ENCODE data around the gene RXRA. TPM values are rescaled to one million over a fixed set of nuclear protein-coding genes. Genes with fewer than 3 reads are reported as not detected.

Gene RXRA
- total and polyA plus RNA-seq, 10 of the 15 experiments (the other 5 are each of a cell fraction or from before 2014, with no cell fraction given): 0.89 to 36.8 (median 11.1) TPM

- TF ChIP-seq SKIL (IDR thresholded peaks at IDR 0.05; ENCODE audit: low read depth, poor library complexity, severe bottlenecking): no peak
- no peak for TF ChIP-seq SRF (IDR thresholded peaks at IDR 0.05; ENCODE audit: low read depth in 2 of 2, low read length in 2 of 2)
- TF ChIP-seq JUND (IDR thresholded peaks at IDR 0.05; ENCODE audit: low read depth, low read length): no peak
- no peak for TF ChIP-seq GABPA (IDR thresholded peaks at IDR 0.05; ENCODE audit: low read depth)
- no peak for TF ChIP-seq POU2F2 (IDR thresholded peaks at IDR 0.05; ENCODE audit: borderline replicate concordance, low read depth, low read length)
- TF ChIP-seq CEBPZ (IDR thresholded peaks at IDR 0.05; ENCODE audit: low read depth, low read length): no peak
- no peak for TF ChIP-seq HSF1 (IDR thresholded peaks at IDR 0.05; ENCODE audit: low read depth, low read length)
- TF ChIP-seq, protein P1, sequence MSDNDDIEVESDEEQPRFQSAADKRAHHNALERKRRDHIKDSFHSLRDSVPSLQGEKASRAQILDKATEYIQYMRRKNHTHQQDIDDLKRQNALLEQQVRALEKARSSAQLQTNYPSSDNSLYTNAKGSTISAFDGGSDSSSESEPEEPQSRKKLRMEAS (IDR thresholded peaks at IDR 0.05; ENCODE audit: low read depth, low read length): no peak
- no peak for TF ChIP-seq ZNF687 (IDR thresholded peaks at IDR 0.05)
These were observed 59.7 kb downstream of the RXRA start (continued) for GRCh38 chr9:134385915-134386314.

Measured in GM12878 (cell line).